HepG2 (cell line): ENCODE measurements around the gene BSX. TPM values are rescaled to one million over a fixed set of nuclear protein-coding genes. Genes with fewer than 3 reads are reported as not detected.

ENCODE experiments used
- ATAC-seq: fragments of 200-7000 bp; cut with Tn5 transposase; 3 replicates; pipeline ENCODE4 v1.9.1; 2020; ENCODE audit warnings: mild to moderate bottlenecking, moderate library complexity
- BruUV-seq: library from RNA; stranded (reverse); fragments of 400-500 nt; replicated peaks from 2 replicates; lab custom pipeline; 2021; lab: Mats Ljungman, UMichigan
- CTCF ChIA-PET: fragments of 300-600 bp; formaldehyde crosslinking; extraction: SDS; loops from one replicate; lab custom pipeline; 2021; ENCODE audit warnings: low total read pairs, inconsistent platforms, low intra/inter-chr PET ratio; lab: Yijun Ruan, JAX
- POLR2A ChIA-PET: fragments of 350-600 bp; sonication (Branson Sonifier 250); formaldehyde crosslinking; loops from one replicate; lab custom pipeline; 2020; ENCODE audit warnings: antibody characterized with exemption, inconsistent platforms; lab: Yijun Ruan, JAX
- DNase-seq: peaks from one replicate; pipeline ENCODE4 v3.0.0-alpha.2; 2015; ENCODE audit warnings: low spot score
- FAIRE-seq: peaks from 3 replicates; lab custom pipeline; 2011; peaks lifted over from hg19 to GRCh38; lab: Jason Lieb, UNC
- H2AFZ ChIP-seq: one replicate; pipeline ENCODE4 v1.6.1; 2011; ENCODE audit warnings: low read length, inconsistent platforms
- H3K27ac ChIP-seq: fragments of 300-600 bp; 3 replicates; pipeline ENCODE4 v1.8.0; 2011; ENCODE audit warnings: mixed run types, mild to moderate bottlenecking, mixed read lengths, low read length, inconsistent platforms; ENCODE audit not compliant: insufficient read depth; ENCODE audit errors: extremely low read length
- H3K27me3 ChIP-seq, 2 experiments: fragments of 200-600 bp in 1 of 2; 2 replicates in 1 of 2; 3 replicates in 1 of 2; pipeline versions ENCODE4 v1.6.0 to v1.8.0; 2011; ENCODE audit warnings: low read length in 2 of 2, mild to moderate bottlenecking in 2 of 2, moderate library complexity in 2 of 2, inconsistent platforms in 1 of 2; ENCODE audit not compliant: insufficient read depth in 2 of 2, control insufficient read depth in 1 of 2
- H3K36me3 ChIP-seq, 2 experiments: fragments of 200-600 bp in 1 of 2; replicated peaks in 1 of 2; 2 replicates in 1 of 2; 3 replicates in 1 of 2; pipeline versions ENCODE4 v1.5.1 to v1.8.0; 2011; ENCODE audit warnings: low read length in 2 of 2, inconsistent platforms in 1 of 2; ENCODE audit not compliant: insufficient read depth in 2 of 2, control insufficient read depth in 1 of 2
- H3K4me1 ChIP-seq: 2 replicates; pipeline ENCODE4 v1.5.1; 2012; ENCODE audit warnings: low read length, inconsistent platforms; ENCODE audit not compliant: insufficient read depth
- H3K4me2 ChIP-seq: 2 replicates; pipeline ENCODE4 v1.6.0; 2011; ENCODE audit warnings: low read depth, low read length, inconsistent platforms
- H3K4me3 ChIP-seq, 3 experiments: fragments of 200-600 bp in 1 of 3; sonication (generic), shearing (Covaris generic) in 1 of 3; replicated peaks in 1 of 3; 2 replicates each; pipeline ENCODE4 v1.5.1; 2011 to 2016; ENCODE audit warnings: low read length in 3 of 3, inconsistent platforms in 2 of 3, low read depth in 2 of 3, mild to moderate bottlenecking in 2 of 3, control low read depth in 1 of 3, mixed read lengths in 1 of 3; ENCODE audit not compliant: insufficient read depth in 1 of 3
- H3K79me2 ChIP-seq: one replicate; pipeline ENCODE4 v1.6.1; 2011; ENCODE audit warnings: low read length, inconsistent platforms; ENCODE audit not compliant: insufficient read depth
- H3K9ac ChIP-seq: 2 replicates; pipeline ENCODE4 v1.6.0; 2011; ENCODE audit warnings: mild to moderate bottlenecking, low read depth, low read length, inconsistent platforms; ENCODE audit not compliant: insufficient read depth
- H3K9me3 ChIP-seq: 2 replicates; pipeline ENCODE4 v1.5.1; 2012; ENCODE audit warnings: mild to moderate bottlenecking, low read length
- H4K20me1 ChIP-seq: 2 replicates; pipeline ENCODE4 v1.6.0; 2011; ENCODE audit warnings: inconsistent platforms, mild to moderate bottlenecking, low read length, moderate library complexity; ENCODE audit not compliant: insufficient read depth
- GRHL1 ChIP-seq: sonication (generic); formaldehyde crosslinking; conservative IDR thresholded peaks from 2 replicates; pipeline ENCODE4 v1.8.0; 2022; ENCODE audit warnings: missing genetic modification reagents
- SP140L ChIP-seq: sonication (generic); formaldehyde crosslinking; IDR thresholded peaks from 2 replicates; pipeline ENCODE4 v1.4.0; 2020; ENCODE audit warnings: missing genetic modification reagents, borderline replicate concordance
- SRSF4 ChIP-seq: fragments of 200-400 bp; formaldehyde crosslinking; IDR thresholded peaks from one replicate; pipeline ENCODE4 v1.6.1; 2018; ENCODE audit warnings: mild to moderate bottlenecking, low read depth, low read length, moderate library complexity; ENCODE audit not compliant: poor library complexity, severe bottlenecking
- U2AF2 ChIP-seq: fragments of 200-400 bp; formaldehyde crosslinking; IDR thresholded peaks from 2 replicates; pipeline ENCODE4 v1.6.1; 2017; ENCODE audit warnings: low read depth, mild to moderate bottlenecking, low read length
- XRCC5 ChIP-seq: fragments of 200-400 bp; formaldehyde crosslinking; optimal IDR thresholded peaks from 2 replicates; pipeline ENCODE3; 2017; ENCODE audit warnings: mild to moderate bottlenecking, low read length
- ZNF7 ChIP-seq: IDR thresholded peaks from 2 replicates; pipeline ENCODE4 v1.6.1; 2016; ENCODE audit warnings: missing biosample characterization, missing genetic modification reagents
- WGBS: methylation state at CpG from one replicate; pipeline ENCODE4 v1.1.6; 2017; ENCODE audit warnings: low lambda C conversion rate; 5-methylcytosine and 5-hydroxymethylcytosine counted together
- in situ Hi-C: cut with HindIII; loops from 2 replicates; pipeline ENCODE4 v1.10.0; 2017; ENCODE audit warnings: low pct_unique_long_range_greater_than_20kb; ENCODE audit not compliant: extremely low pct_ligation_motif_present
- intact Hi-C: fragments of 100-400 bp; cut with micrococcal nuclease; formaldehyde crosslinking; loops from one replicate; pipeline ENCODE4 v1.10.0; 2022; ENCODE audit not compliant: unreplicated experiment
- polyA plus RNA-seq, 8 experiments: library from polyadenylated mRNA; depleted of rRNA in 3 of 8; stranded (reverse) in 7 of 8; unstranded in 1 of 8; fragments of >200 nt; fragmentation: Illumina TruSeq in 4 of 8; extraction: Trizol in 4 of 8; gene quantifications; 2 replicates each; pipeline versions ENCODE4 v1.2.1 to v1.2.3, GENCODE V29; 2011 to 2016; ENCODE audit warnings: low read depth in 4 of 8, missing spikeins in 1 of 8, mixed read lengths in 1 of 8; ENCODE audit not compliant: insufficient read depth in 1 of 8
- total RNA-seq, 5 experiments: library from RNA; depleted of rRNA; stranded (reverse); fragments of >200 nt; fragmentation: Illumina TruSeq; extraction: Trizol; gene quantifications; 2 replicates each; pipeline ENCODE4 v1.2.3, GENCODE V29; 2016; ENCODE audit warnings: low read depth in 1 of 5
- TF ChIP-seq, protein P1 (sequence below): sonication (generic); formaldehyde crosslinking; IDR thresholded peaks from 2 replicates; pipeline ENCODE4 v1.4.0; 2020; ENCODE audit warnings: missing genetic modification reagents
- TF ChIP-seq, protein P2 (sequence below): sonication (generic); formaldehyde crosslinking; IDR thresholded peaks from 2 replicates; pipeline ENCODE4 v1.4.0; 2020; ENCODE audit warnings: missing genetic modification reagents

Gene BSX
- total and polyA plus RNA-seq, 2 of the 13 experiments (the other 11 are each of a cell fraction or from before 2014, with no cell fraction given), result not detected

DNA sequence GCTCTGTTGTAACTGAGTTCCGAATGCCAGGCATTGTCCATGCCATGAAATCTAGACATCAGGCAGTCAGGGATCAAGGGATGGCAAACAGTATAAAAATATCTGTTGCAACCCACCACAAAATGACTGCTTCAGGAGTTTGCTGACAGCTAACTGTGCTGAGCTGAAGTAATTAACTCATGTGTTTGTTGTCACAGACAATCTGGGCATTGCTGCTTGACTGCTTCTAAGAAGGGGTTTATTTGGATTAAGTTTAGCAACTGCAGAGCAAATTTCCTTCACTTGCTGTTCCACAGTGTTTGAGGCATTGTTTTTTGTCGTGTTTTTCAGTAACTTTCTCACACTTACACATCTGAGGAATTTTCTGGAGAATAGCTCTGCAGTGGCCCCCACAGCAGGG is 30.4 kb downstream of the BSX start (continued):
- TF ChIP-seq, protein P1, sequence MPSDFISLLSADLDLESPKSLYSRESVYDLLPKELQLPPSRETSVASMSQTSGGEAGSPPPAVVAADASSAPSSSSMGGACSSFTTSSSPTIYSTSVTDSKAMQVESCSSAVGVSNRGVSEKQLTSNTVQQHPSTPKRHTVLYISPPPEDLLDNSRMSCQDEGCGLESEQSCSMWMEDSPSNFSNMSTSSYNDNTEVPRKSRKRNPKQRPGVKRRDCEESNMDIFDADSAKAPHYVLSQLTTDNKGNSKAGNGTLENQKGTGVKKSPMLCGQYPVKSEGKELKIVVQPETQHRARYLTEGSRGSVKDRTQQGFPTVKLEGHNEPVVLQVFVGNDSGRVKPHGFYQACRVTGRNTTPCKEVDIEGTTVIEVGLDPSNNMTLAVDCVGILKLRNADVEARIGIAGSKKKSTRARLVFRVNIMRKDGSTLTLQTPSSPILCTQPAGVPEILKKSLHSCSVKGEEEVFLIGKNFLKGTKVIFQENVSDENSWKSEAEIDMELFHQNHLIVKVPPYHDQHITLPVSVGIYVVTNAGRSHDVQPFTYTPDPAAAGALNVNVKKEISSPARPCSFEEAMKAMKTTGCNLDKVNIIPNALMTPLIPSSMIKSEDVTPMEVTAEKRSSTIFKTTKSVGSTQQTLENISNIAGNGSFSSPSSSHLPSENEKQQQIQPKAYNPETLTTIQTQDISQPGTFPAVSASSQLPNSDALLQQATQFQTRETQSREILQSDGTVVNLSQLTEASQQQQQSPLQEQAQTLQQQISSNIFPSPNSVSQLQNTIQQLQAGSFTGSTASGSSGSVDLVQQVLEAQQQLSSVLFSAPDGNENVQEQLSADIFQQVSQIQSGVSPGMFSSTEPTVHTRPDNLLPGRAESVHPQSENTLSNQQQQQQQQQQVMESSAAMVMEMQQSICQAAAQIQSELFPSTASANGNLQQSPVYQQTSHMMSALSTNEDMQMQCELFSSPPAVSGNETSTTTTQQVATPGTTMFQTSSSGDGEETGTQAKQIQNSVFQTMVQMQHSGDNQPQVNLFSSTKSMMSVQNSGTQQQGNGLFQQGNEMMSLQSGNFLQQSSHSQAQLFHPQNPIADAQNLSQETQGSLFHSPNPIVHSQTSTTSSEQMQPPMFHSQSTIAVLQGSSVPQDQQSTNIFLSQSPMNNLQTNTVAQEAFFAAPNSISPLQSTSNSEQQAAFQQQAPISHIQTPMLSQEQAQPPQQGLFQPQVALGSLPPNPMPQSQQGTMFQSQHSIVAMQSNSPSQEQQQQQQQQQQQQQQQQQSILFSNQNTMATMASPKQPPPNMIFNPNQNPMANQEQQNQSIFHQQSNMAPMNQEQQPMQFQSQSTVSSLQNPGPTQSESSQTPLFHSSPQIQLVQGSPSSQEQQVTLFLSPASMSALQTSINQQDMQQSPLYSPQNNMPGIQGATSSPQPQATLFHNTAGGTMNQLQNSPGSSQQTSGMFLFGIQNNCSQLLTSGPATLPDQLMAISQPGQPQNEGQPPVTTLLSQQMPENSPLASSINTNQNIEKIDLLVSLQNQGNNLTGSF (CRISPR knock-in tag), result no peak
- no peak for TF ChIP-seq GRHL1 (CRISPR knock-in tag)
- TF ChIP-seq ZNF7 (CRISPR knock-in tag), result no peak
- TF ChIP-seq U2AF2, result no peak

GRCh38 chr11:122938557-122938956 is 43.1 kb downstream of the BSX start:
- Histone ChIP-seq H2AFZ (no peak overlapping the region), H4K20me1 (no peaks in the 10 kb centered on the region), H3K36me3 (no peaks in the 10 kb centered on the region), H3K4me3 (no peak overlapping the region), H3K4me2 (no peak overlapping the region), H3K9me3 (no peaks in the 10 kb centered on the region), H3K27ac (no peak overlapping the region), H3K4me1 (no peaks in the 10 kb centered on the region), H3K79me2 (no peaks in the 10 kb centered on the region), H3K9ac (no peak overlapping the region), H3K27me3 (peaks cover 0 to 15% of the 10 kb centered on the region in 2 experiments; a peak in 2 of 5 replicates)
- ATAC-seq (no peak), FAIRE-seq (no peak), DNase-seq (no peak)
- in situ Hi-C loops, result no loop called here
- intact Hi-C loops, result no loop called here
- CTCF ChIA-PET, result no interaction called here
- POLR2A ChIA-PET, result no interaction called here
- BruUV-seq, result no TSS peak
- WGBS, result 0% methylated on average over 2 of the region's 2 CpGs
- TF ChIP-seq, protein P2, sequence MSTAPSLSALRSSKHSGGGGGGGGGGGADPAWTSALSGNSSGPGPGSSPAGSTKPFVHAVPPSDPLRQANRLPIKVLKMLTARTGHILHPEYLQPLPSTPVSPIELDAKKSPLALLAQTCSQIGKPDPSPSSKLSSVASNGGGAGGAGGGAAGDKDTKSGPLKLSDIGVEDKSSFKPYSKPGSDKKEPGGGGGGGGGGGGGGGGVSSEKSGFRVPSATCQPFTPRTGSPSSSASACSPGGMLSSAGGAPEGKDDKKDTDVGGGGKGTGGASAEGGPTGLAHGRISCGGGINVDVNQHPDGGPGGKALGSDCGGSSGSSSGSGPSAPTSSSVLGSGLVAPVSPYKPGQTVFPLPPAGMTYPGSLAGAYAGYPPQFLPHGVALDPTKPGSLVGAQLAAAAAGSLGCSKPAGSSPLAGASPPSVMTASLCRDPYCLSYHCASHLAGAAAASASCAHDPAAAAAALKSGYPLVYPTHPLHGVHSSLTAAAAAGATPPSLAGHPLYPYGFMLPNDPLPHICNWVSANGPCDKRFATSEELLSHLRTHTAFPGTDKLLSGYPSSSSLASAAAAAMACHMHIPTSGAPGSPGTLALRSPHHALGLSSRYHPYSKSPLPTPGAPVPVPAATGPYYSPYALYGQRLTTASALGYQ, result no peak
- TF ChIP-seq SP140L (CRISPR knock-in tag) (no peak), SRSF4 (no peak), XRCC5 (no peak)
